ENCODE data around the gene KRTAP9-3.
"Not testable (repeated sequence)": the region's sequence is repeated elsewhere in the genome, so short reads cannot be mapped to it uniquely, and the experiment has no call there.

Gene KRTAP9-3

DNA sequence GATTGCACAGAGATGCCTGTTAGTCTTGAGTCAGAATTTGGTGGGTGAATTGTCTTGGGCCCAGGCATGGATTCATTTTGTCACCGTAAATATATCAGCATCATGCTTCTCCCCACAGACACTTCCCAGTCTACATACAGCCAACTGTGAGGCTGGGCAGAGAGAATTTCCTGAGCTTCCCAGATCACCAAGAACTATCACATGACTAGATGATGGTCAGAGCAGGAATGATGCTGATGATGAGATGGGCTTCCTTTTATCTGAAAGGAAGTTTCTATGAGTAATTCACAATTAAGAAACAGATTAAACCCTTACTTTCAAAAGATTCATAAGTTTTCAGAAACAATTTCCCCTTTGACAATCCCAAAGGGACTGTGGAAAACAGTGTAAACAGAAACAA, 22.6 kb downstream of the KRTAP9-3 start:
- no peak for DNase-seq

DNA sequence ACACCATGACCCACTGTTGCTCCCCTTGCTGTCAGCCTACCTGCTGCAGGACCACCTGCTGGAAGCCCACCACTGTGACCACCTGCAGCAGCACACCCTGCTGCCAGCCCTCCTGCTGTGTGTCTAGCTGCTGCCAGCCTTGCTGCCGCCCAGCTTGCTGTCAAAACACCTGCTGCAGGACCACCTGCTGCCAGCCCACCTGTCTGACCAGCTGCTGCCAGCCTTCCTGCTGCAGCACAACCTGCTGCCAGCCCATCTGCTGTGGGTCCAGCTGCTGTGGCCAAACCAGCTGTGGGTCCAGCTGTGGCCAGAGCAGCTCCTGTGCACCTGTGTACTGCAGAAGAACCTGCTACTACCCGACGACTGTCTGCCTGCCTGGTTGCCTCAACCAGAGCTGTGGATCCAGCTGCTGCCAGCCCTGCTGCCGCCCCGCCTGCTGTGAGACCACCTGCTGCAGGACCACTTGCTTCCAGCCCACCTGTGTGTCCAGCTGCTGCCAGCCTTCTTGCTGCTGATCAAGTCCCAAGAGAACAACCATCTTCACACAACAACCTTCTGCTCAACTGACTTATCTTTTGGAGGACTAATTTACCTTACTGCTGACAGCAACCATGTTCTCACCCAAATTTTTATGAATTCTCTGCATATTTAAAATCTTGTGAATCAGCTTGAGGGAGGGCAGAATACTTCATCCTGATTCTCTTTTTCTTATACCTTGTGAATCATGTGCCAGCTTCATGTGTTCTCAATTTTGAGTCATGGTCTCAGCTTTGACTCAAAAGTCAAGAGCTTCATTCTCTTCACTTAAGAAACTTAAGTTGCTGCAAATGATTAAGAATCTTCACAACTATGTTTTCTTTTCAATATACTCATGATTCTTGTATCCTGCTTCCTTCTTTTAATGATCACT, 23.4 kb downstream of the KRTAP9-3 start, which contains the start of gene KRTAP9-9:
Gene KRTAP9-9 (plus strand): TSS at position 4 of the 910 bp plus-strand sequence.
- not testable (repeated sequence) for DNase-seq

DNA sequence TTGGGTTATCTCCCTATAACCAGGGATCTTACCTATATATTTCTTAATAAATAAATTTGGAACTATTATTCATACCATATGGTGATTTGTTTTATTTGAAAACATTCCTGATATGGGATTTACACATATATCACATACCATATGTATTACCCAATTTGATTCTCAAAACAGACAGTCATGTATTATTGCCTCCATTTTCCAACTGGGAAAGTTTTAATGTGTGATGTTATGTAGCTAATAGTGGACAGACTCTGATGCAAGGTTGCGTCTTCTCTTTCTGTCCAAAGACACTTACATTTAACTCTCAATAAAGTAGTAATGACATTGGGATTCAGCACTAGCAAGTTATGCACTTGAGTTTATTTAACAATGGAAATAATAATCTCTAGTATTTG, 24.0 kb downstream of the KRTAP9-3 start:
- no peak for DNase-seq

DNA sequence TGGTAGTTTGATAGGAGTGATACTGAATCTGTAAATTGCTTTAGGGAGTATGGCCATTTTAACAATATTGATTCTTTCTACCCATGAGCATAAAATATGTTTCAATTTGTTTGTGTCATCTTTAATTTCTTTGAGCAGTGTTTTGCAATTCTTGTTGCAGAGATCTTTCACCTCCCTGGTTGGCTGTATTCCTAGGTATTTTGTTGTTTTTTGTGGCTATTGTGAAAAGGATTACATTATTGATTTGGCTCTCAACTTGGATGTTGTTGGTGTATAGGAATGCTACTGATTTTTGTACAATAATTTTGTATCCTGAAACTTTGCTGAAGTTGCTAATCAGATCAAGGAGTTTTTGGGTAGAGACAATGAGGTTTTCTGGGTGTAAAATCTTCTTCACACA, 26.2 kb downstream of the KRTAP9-3 start:
- no peak for DNase-seq

DNA sequence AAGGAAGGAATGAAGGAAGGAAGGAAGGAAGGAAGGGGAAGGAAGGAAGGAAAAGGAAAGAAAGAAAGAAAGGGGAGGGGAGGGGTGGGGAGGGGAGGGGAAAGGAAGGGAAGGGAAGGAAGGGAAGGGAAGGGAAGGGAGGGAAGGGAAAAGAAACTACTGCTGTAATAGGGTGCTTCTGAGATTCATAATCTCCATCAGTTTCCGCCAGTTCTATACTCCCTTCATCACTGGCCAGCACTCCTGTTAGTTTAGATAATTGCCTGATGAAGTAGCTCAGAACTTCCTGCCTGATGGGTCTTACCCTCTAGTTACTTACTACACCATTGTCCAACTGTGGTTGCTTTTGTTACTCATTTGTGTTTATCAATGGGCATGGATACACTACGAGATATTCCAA, 31.0 kb downstream of the KRTAP9-3 start:
- no peak for DNase-seq

DNA sequence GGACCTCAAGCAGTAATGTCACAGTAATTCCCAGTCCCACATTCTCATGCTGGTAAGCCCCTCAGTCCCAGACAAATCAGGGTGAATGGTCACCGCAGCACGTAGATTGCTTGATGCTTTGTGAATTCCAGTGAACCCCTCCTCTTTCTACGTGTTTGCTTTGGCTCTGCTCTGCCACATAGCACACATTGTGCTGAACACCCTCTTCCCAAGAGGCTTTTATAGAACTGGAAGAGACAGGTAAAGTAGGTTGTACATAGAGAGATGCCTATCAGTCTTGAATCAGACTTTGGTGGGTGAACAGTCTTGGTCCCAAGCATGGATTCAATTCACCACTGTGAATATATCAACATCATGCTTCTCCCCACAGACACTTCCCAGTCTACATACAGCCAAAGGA, 32.4 kb downstream of the KRTAP9-3 start:
- no peak for DNase-seq

DNA sequence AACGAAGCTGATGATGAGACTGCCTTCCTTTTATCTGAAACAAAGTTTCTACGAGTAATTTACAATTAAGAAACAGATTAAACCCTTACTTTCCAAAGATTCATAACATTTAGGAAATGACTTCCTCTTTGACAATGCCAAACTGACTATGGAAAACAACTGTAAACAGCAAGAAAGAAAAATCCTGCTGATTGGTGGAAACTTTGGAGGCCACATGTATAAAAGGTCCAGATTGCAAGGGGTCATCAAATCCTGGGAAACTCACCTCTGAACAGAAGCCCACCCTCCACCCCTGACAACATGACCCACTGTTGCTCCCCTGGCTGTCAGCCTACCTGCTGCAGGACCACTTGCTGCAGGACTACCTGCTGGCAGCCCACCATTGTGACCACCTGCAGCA, 32.8 kb downstream of the KRTAP9-3 start, which contains the start of gene KRTAP9-6:
Gene KRTAP9-6 (plus strand): TSS at position 301 of the 400 bp plus-strand sequence. CDS start 0 bp downstream, at position 301.
- no peak for DNase-seq

DNA sequence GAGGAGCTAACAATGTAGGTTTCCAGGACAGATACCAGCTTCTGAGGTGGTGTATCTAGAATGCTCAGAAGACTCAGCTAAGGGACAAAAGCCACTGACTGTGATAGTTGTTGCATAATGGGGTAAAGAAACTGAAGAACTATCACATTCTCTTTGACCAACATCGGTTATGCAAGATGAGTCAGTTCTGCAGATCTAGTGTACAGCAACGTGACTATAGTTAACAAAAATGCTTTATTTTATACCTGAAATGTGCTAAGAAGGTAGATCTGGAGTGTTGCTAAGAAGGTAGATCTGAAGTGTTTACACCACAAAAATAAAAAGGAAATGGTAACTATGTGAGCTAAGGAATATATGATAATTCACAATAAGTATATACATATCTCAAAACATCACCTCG, 35.5 kb downstream of the KRTAP9-3 start:
- DNase-seq, result no peak

DNA sequence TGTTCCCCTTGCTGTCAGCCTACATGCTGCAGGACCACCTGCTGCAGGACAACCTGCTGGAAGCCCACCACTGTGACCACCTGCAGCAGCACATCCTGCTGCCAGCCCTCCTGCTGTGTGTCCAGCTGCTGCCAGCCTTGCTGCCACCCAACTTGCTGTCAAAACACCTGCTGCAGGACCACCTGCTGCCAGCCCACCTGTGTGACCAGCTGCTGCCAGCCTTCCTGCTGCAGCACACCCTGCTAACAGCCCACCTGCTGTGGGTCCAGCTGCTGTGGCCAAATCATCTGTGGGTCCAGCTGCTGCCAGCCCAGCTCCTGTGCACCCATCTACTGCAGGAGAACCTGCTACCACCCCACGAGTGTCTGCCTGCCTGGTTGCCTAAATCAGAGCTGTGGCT, 39.1 kb downstream of the KRTAP9-3 start:
- not testable (repeated sequence) for DNase-seq

DNA sequence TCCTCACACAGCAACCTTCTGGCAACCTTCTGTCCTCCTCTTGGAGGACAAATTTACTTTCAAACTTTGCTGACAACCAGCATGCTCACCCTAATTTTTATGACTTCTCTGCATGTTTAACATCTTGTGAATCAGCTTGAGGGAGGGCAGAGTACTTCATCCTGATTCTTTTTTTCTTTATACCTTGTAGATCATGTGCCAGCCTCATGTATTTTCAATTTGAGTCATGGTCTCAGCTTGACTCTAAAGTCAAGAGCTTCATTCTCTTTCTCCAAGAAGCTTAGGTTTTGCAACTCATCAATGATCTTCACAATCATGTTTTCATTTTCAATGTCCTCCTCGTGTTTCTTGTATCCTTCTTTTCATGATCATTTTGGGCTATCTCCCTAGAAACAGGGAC, 39.6 kb downstream of the KRTAP9-3 start:
- no peak for DNase-seq

DNA sequence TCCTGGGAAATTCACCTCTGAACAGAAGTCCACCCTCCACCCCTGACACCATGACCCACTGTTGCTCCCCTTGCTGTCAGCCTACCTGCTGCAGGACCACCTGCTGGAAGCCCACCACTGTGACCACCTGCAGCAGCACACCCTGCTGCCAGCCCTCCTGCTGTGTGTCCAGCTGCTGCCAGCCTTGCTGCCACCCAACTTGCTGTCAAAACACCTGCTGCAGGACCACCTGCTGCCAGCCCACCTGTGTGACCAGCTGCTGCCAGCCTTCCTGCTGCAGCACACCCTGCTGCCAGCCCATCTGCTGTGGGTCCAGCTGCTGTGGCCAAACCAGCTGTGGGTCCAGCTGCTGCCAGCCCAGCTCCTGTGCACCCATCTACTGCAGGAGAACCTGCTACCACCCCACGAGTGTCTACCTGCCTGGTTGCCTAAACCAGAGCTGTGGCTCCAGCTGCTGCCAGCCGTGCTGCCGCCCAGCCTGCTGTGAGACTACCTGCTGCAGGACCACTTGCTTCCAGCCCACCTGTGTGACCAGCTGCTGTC, 43.5 kb downstream of the KRTAP9-3 start, which contains the start of gene KRTAP9-7:
Gene KRTAP9-7 (plus strand): TSS at position 51 of the 543 bp plus-strand sequence. CDS start 0 bp downstream, at position 51.
- not testable (repeated sequence) for DNase-seq

DNA sequence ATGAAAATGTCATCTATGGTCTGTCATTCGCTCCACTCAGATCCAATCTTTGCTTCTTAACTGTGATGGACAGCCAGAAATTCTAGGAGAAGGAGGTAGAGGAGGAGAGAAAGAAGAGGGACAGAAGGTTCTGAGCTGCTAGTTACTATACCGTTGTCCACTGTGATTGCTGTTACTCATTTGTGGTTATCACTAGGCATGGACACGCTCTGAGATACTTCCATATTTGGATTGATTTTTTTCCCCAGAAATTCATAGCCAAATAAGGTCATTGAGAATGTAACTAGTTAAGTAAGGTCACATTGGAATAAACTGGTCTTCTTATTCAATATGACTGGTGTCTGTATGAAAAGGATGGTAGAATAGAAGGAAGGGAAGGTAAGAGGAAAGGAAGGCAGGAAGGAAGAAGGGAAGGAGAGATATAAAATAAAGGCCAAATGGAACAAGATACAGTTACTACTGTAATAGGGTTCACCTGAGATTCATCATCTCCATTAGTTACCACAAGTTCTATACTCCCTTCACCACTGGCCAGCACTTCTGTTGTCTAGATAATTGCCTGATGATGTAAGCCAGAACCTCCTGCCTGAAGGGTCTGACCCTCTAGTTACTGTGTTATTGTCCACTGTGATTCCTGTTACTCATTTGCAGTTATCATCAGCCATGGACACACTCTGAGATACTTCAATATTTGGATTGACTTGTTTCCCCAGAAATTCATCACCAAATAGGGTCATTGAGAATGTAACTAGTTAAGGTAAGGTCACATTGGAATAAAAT, 46.1 kb downstream of the KRTAP9-3 start:
- no peak for DNase-seq
